ENCODE measurements around the gene KCNN4. TPM values are rescaled to one million over a fixed set of nuclear protein-coding genes. Genes with fewer than 3 reads are reported as not detected.

Gene KCNN4
- total RNA-seq, 1 donor from 2014 or later, result not detected

GRCh38 chr19:43767818-43768217 lies 13.0 kb downstream of the KCNN4 start:
- TF ChIP-seq CTCF (IDR thresholded peaks at IDR 0.05) (no peak), EZH2 (IDR thresholded peaks at IDR 0.05) (no peak), EZH2phosphoT487 (IDR thresholded peaks at IDR 0.05) (no peak)
- H2AFZ ChIP-seq (replicated peaks), result no peak overlapping the region
- Mint-ChIP-seq H3K27me3 (ENCODE audit: insufficient read depth, low read depth) (peaks cover 32% of the 10 kb centered on the region), H3K4me3 (no peak overlapping the region), H3K36me3 (no peaks in the 10 kb centered on the region), H3K4me1 (peaks cover 4% of the 10 kb centered on the region), H3K27ac (no peak overlapping the region), H3K9me3 (no peaks in the 10 kb centered on the region)
- H3K9me3 ChIP-seq (ENCODE audit: low read depth), result no peaks in the 10 kb centered on the region
- no peak for DNase-seq (ENCODE audit: low spot score)
- H3K27ac ChIP-seq, result no peak overlapping the region
- H3K4me2 ChIP-seq, result no peak overlapping the region
- H3K4me3 ChIP-seq, result no peak overlapping the region
- H3K79me2 ChIP-seq (ENCODE audit: low read depth), result no peaks in the 10 kb centered on the region
- no peaks in the 10 kb centered on the region for H3K36me3 ChIP-seq
- H3F3A ChIP-seq (ENCODE audit: low read depth), result no peaks in the 10 kb centered on the region
- no peaks in the 10 kb centered on the region for H4K20me1 ChIP-seq (ENCODE audit: low read depth)
- peaks cover 38% of the 10 kb centered on the region for H3K27me3 ChIP-seq
- H3K9ac ChIP-seq, result no peak overlapping the region
- no peaks in the 10 kb centered on the region for H3K4me1 ChIP-seq

GRCh38 chr19:43767316-43767715 lies 13.5 kb downstream of the KCNN4 start:
- H3K27me3 ChIP-seq, result peaks cover 33% of the 10 kb centered on the region
- H3K79me2 ChIP-seq (ENCODE audit: low read depth), result no peaks in the 10 kb centered on the region
- H3K4me3 ChIP-seq, result no peak overlapping the region
- H4K20me1 ChIP-seq (ENCODE audit: low read depth), result no peaks in the 10 kb centered on the region
- H3K36me3 Mint-ChIP-seq, result no peaks in the 10 kb centered on the region
- H3K9me3 ChIP-seq (ENCODE audit: low read depth), result no peaks in the 10 kb centered on the region
- H3K36me3 ChIP-seq, result no peaks in the 10 kb centered on the region
- no peak for DNase-seq (ENCODE audit: low spot score)
- no peak overlapping the region for H3K4me2 ChIP-seq
- H3K27ac ChIP-seq, result no peak overlapping the region
- TF ChIP-seq CTCF (IDR thresholded peaks at IDR 0.05) (no peak), EZH2phosphoT487 (IDR thresholded peaks at IDR 0.05) (no peak), EZH2 (IDR thresholded peaks at IDR 0.05) (no peak)
- H3K27ac Mint-ChIP-seq, result no peak overlapping the region
- no peak overlapping the region for H3K9ac ChIP-seq
- peaks cover 4% of the 10 kb centered on the region for H3K4me1 Mint-ChIP-seq
- no peaks in the 10 kb centered on the region for H3F3A ChIP-seq (ENCODE audit: low read depth)
- no peaks in the 10 kb centered on the region for H3K4me1 ChIP-seq
- no peaks in the 10 kb centered on the region for H3K9me3 Mint-ChIP-seq
- H3K4me3 Mint-ChIP-seq, result no peak overlapping the region
- no peak overlapping the region for H2AFZ ChIP-seq (replicated peaks)
- H3K27me3 Mint-ChIP-seq (ENCODE audit: insufficient read depth, low read depth), result peaks cover 27% of the 10 kb centered on the region

GRCh38 chr19:43766755-43767043 lies 14.1 kb downstream of the KCNN4 start:
- no peaks in the 10 kb centered on the region for H3K9me3 Mint-ChIP-seq
- Histone ChIP-seq H3K9me3 (ENCODE audit: low read depth) (no peaks in the 10 kb centered on the region), H3K36me3 (no peaks in the 10 kb centered on the region), H3K4me1 (no peaks in the 10 kb centered on the region), H3K4me3 (no peak overlapping the region), H3K27ac (no peak overlapping the region), H3K9ac (no peak overlapping the region), H2AFZ (replicated peaks) (no peak overlapping the region), H3F3A (ENCODE audit: low read depth) (no peaks in the 10 kb centered on the region), H4K20me1 (ENCODE audit: low read depth) (no peaks in the 10 kb centered on the region), H3K4me2 (no peak overlapping the region), H3K79me2 (ENCODE audit: low read depth) (no peaks in the 10 kb centered on the region), H3K27me3 (peaks cover 26% of the 10 kb centered on the region)
- H3K36me3 Mint-ChIP-seq, result no peaks in the 10 kb centered on the region
- peaks cover 27% of the 10 kb centered on the region for H3K27me3 Mint-ChIP-seq (ENCODE audit: insufficient read depth, low read depth)
- peak overlapping the region; percentile 43 for H3K4me3 Mint-ChIP-seq
- no peak for DNase-seq (ENCODE audit: low spot score)
- H3K4me1 Mint-ChIP-seq, result peaks cover 4% of the 10 kb centered on the region
- TF ChIP-seq EZH2phosphoT487 (IDR thresholded peaks at IDR 0.05) (no peak), EZH2 (IDR thresholded peaks at IDR 0.05) (no peak), CTCF (IDR thresholded peaks at IDR 0.05) (no peak)
- no peak overlapping the region for H3K27ac Mint-ChIP-seq

Data from neural progenitor cell (in vitro differentiated cells).